Dedifferentiated amniotic fluid mesenchymal stem cell (primary cell): ENCODE results near the gene CCDC175.

Source experiments
- DNase-seq: peaks from one replicate; pipeline ENCODE4 v3.0.0-alpha.2; 2016; ENCODE audit errors: extremely low spot score

The CCDC175 gene

DNA sequence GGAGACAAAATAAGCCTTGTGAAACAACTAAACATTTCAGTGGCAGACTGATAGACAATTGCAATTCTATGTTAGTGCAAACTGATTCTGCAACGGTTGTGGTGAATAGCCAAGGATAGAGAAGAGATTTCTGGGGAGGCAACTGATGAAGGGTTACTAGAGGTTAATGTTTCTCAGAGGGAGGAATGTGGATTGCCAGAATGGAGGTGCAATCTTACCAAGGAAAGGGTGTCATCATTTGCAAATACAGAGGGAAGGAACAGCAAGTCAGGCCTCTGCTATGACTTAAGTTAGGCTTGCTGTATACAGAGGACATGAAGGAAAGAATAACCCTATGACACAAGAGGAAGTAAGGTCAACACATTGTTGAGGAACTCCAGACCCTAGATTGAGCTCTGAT is 35.8 kb downstream of the CCDC175 start:
- DNase-seq, result no peak

DNA sequence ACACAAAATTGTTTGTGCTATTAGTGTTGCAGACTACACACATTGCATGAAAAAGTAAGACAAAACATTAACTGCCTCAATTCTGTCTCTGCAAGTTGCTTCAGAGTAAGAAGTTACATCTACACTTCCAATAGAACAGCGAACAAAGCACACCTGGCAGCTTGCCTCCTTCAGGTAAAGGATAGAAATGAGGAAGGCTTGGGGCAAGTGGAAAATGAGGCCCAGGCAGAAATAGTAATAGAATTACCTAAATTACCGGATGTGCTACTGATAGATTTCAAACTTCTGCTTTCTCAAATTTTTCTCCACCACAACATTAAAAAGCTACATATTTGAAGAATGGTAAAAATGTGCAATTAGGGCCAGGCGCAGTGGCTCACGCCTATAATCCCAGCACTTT is 37.7 kb downstream of the CCDC175 start:
- no peak for DNase-seq

DNA sequence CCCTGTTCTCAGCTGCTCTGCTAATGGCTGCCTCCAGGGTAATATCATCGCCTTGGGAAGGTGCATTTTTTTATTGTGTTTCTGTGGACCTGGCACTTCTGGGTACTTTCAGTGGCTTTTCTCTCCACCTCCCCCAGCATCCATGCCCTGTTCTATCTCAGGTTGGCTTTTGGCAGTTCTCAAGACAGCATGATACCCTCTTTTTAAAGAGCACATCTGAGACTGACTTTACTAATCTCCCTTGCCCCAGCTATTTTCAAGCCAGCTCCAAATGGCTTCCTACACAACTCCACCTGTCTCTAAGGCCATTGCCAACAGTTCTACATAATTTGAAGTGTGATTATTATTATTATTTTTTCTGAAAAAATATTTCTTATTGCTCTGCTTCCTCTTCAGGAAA is 39.1 kb downstream of the CCDC175 start:
- no peak for DNase-seq

DNA sequence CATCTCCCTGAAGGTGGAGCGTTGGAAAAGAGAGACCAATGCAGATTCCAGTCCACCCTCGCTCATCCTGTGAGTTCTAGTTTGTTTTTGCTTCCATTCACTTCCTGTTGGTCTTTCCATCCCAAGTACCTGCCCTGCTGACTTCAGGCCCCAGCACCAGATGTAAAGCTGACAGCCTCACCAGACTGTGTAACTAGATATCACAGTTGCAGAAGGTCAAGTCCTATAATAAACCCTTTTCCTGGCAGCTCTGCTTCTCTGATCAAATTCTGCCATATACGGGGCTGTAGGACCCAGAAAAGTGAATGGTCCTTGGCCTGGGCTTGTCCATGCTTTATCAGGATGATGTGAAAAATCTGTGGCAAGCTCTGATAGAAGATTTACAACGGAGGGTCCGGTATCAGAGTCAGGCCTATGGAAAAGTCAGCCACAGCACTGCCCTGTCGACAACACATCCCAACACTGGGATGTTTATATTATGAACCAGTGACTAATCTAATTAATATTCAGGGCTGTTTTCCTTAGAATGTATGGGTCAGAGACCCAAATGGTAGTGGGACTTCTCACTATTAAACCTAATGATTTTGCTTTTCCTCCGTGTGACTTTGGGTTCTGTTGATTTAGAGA is 42.1 kb downstream of the CCDC175 start:
- no peak for DNase-seq

DNA sequence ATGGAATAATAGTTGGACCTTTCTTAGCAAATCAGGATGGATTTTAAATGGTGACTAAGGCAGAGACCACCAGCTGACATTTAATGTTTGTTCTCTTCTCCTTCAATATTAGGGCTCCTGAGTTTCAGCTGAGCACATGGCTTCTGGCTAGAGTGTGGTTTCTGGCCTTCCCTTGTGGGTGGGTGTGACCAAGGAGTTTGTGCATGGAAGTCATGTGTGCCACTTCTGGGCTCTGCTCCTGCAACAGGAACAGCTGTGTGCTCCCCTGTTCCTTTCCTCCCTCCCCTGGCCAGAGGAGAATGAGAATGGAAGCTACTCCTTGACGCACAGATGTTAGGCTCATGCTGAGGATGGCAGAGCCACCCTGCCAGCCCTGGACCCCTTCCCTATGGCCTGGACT is 44.2 kb downstream of the CCDC175 start:
- no peak for DNase-seq

DNA sequence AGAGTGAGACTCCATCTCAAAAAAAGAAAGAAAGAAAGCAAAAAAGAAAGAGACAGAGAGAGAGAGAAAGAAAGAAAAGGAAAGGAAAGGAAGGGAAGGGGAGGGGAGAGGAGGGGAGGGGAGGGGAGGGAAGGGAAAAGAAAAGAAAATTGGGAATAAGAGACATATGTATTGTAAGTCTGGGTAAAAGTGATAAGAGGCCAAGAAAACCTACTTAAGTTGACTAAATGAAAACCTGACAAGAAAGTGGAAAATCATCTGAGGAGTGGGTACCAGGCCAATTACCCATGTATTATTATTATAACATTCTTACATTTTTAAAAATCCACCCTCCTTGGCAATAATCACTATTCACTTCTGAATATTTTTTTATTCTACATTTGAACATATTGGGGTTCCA is 46.3 kb downstream of the CCDC175 start:
- DNase-seq, result no peak

DNA sequence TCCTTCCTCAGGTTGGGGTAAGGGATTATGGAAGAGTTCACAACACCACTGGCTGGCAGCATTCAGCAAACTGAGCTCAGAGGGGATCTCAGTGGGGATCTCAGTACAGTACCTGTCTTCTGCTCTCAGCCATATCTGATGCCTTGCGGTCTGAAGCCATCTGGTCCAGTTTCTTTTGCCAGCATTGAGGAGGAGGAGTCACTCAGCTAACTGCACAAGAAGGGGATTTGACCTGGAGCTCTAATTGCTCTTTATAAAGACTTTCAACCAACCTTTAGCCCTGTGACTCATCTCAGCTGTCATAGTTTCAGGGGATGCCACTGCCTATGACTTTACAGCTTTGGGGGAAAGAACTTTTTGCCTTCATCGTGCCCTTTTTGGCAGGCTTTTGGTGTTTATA is 47.4 kb downstream of the CCDC175 start:
- no peak for DNase-seq

DNA sequence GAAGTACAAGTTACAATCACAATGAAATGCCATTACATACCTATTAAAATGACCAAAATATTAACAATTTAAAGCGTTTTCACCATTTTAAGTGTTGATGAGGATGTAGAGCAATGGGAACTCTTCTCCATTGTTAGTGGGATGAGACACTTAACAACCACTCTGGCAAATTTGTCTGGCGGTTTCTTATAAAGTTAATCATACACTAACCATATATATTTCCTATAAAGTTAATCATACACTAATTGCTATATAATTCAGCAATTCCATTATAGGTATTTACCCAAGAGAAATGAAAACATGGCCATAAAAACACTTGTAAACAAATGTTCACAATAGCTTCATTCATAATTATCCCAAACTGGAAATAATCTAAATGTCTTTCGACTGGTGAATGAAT is 56.4 kb downstream of the CCDC175 start:
- DNase-seq, result no peak

DNA sequence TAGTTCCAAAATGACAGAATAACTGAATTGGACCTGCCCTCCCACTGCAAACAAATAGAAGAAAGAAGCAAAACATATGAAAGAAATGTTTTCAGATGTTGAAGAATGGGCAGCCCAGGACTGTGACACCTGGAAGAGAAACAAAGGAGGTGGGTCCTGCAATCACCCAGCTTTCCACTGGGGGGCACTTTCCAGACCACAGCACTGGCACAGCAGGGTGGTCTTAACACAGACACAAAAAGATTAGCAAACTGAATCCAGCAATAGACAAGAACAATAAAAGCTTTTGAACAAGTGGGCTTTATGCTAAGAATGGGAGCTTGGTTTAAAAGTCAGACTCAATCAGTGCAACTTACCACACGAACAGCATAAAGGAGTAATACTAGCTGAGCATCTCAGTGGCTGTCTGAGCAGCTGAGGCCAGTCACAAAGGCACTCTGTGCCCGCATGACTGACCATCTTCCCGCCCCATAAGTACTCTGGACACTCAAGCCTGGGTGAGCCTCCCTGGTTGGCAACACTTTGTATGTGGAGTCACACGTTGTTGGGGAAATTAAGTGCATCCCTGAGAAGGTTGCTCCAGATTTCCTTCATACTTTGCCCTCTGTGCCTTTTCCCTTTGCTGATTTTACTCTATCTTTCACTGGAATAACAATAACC is 64.6 kb downstream of the CCDC175 start:
- no peak for DNase-seq

DNA sequence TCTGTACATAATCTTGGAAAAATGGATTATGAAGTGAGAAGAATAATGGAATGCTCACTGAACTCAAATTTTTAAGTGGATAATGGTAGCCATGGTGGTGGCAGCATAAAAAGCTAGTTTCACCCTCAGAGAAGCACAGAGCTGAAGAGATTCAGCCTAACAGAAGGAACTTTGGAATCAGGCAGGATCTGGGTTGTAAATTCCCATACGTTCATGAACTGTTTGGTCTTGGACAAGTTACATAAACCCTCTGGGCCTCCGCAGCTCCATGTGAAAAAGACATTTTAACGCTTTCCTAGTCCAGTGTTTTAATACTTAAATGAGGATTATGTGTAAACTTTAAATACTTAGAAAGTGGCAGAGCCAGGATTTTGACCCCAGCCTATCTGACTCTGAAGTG is 65.6 kb downstream of the CCDC175 start:
- no peak for DNase-seq

DNA sequence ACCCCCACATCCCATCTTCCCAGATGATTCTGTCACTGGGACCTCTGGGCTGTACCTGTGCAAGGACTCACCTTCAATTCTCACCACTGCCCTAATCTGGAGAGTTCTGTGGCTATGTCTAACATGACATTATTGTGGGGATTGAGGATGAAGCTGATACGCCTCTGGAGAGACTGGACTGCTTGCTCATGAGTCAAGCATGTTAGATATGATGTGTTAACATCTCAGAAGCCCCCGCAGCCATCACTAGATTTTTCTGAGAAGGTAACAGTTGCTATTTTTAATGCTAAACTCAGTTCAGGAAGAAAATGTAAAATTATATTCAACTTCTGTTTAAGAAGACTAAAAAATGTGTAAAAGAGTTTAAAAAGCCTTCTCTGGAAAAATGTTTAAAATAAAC is 66.6 kb downstream of the CCDC175 start:
- DNase-seq, result no peak

DNA sequence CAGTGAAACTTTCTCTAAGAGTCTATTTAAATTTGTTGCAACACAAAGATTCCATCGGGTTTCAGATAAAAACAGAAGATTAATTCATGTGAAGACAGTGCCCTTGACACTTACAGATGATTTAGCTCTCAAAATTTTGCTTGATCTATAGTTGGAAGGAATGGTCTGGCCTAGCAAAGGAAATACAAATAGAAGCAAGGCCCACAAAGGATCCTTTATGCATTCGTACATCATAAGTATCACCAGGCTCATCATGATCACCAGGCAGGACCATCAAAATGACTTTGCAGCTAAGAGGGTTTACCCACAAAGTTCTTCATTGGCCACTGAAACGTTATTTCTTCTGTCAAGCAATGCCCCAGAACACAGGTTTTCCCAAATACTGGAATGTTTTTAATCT is 67.5 kb downstream of the CCDC175 start:
- DNase-seq, result no peak

DNA sequence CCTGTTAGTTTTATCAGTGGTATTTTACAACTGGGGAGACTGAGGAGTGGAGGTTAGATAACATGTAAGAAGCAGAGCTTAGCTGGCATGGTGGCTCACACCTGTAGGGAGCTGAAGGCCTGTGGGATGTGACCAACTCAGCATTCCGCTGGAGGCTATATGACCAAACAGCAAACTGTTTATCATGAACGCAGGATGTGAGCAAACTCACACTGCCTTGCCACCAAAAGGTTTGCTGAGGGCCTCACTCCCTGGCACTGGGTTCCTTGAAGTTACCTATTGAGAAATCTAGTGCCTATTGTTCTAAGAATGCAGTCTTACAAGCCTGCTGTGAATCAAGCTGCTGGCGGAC is 68.9 kb downstream of the CCDC175 start:
- DNase-seq, result no peak

DNA sequence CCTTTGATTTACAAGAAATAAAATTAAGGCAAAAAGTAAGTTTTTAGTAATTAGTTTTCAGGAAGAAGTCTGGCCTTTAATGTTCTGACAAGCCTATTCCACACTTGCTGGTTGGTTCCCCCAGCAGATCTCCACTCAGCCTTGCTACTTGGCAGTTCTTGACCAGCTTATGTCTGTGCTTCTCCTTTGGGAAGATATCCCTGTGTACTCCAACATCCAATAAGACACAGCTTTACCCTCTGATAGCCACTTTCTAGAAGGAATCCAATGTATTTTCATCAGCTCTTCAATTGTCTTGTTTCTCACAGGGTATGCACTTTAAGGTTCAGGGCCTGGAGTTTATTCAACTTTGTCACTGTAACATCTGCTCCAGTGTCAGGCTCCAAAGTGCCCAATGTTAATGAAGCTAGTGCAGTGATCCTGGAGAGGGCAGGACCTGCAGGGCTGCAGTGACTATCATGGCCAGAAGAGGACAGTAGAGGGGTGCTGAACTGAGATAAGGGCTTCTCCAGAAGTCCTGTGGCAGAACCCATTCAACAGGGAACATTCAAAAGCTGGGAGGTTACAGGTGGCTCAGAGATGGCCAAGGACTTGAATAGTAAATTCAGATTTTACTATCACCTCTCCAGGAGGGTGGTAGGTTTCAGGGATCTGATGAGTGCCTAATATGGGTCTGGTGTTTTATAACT is 69.4 kb downstream of the CCDC175 start:
- no peak for DNase-seq

DNA sequence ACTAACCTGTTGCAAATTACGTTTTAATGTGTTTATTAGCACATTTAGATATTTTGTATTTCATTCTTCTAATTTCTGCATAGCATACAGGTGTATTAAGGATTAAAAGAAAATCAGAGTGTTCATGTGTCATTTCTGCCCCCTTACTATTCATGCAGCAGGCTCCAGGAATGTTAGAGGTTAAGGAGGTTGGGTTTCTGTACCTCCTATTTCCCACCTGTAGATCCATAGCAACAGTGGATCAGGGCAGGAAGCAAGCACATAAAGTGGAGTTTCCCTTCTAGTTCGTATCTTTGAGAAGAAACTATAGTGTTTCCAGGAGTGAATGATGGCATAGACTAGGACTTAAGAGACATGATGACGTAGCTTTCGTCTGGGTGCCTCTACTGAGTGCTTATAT is 73.4 kb downstream of the CCDC175 start:
- DNase-seq, result no peak

DNA sequence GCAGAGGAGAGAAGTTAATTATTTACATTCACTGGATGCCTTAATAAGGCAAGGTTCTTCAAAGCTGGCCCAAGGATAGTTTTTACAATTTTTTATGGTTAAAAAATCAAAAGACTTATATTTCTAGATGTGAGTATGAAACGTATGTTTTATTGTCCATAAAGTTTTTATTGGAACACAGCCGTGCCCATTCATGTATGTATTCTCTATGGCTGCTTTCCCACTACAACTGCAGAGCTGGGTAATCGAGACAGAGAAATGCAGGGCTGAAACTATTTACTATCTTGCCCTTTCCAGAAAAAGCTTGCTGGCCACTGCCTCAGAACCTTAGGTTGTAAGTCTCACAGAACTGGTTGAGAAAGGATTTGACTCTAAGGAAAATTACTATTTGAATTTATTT is 75.9 kb downstream of the CCDC175 start:
- no peak for DNase-seq

DNA sequence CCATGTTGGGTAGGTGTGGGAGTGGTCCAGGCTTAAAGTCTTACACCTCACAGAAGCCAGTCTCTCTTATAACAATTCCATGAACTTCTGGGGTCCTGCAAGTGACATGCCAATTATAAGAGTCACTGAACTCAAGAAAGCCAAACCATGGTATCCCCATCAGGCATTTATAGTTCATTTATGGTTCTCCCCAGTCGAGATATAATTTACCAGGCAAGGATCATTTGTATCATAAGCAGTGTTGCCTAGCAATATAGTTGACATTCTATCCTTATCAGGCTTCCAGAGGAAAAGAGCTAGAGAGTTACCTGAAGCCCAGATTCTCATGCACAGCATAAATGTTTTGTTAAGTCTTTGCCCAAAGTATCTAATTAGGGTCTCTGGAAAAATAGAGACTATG is 84.2 kb downstream of the CCDC175 start:
- DNase-seq, result no peak

DNA sequence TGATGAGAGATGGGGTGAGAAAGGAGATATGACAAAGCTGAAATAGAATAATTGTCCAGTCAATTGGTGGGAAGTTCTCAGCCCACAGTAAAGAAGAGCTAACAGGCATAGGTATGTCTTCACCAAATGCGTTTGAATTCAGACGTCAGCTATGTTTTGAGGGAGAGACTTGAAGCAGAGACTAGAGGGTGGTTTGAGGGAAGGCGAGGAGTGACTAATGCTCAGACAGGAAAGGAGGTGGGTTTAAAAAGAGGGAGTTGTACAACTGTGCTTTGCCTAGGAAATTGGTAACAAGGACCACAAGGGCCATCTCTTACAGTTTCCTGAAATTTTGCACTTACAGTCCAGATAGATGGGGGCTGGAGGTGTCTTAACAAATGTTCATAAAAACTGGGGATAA is 85.9 kb downstream of the CCDC175 start:
- no peak for DNase-seq

DNA sequence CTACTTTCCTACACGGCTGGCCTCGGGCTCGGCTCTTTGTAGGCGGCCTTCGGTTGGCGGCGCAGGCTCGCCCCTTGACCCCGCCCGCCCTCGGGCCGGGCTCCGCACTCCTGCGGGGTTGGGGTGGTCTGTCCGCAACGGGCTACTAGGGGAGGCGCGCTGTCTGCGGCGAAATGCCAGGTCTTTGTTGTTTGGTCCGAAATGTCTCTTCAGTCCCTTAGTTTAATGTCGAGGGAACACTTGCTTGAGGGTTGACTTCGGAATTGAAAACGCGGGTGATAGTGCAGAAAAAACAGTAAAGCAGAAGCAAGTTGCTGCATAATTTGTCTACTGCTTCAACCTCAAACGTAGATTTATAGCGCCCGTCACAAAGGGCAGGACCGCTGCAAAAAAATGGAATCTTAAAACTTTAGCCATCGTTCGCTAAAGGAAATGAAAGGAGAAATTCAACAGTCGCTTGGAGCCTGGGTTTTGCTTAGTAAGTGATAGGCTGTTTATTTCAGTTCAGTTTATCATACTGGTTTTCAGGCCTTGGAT is 91.9 kb downstream of the CCDC175 start:
- peak; percentile 26 for DNase-seq

DNA sequence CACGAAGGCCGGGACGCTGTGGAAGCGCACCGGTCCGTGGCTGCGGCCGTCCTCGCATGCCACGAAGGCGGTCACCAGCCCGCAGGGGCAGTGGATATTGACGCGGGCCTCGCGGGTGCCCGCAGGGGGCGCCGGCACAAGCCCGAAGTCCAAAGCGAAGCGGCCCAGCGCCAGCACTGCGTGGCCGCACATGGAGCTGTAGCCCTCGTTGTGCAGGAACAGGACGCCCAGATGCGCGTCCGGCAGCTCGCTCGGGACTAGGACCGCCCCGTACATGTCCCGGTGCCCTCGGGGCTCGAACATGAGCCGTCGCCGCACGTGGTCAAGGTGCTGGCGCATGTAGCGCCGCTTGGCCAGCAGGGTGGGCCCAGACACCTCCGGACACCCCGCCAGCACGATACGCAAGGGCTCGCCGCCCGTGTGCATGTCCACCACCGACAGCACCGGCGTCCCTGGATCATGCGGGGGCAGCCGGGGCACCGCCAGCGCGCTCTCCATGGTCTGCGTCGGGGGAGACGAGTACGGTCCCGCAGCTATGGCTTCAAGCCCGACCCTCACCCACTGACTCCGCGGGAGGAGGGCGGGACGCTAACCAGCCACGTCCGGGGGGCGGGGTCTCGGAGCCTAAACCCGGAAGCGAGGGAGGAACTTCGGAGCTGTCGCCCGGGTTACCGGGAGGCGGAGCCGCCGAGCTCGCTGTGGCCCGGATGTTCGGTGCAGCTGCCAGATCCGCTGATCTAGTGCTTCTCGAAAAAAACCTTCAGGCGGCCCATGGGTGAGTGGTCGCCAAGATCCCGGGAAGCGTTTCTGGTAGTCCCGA is 92.6 kb downstream of the CCDC175 start, which contains the start of the genes JKAMP and L3HYPDH:
JKAMP (plus strand) TSS at position 699 of the 820 bp plus-strand sequence; CDS start at position 772, 73 bp downstream.
L3HYPDH (minus strand) TSS at position 590 of the 820 bp plus-strand sequence; CDS start at position 498, 92 bp downstream.
- DNase-seq, result peak; percentile 97

DNA sequence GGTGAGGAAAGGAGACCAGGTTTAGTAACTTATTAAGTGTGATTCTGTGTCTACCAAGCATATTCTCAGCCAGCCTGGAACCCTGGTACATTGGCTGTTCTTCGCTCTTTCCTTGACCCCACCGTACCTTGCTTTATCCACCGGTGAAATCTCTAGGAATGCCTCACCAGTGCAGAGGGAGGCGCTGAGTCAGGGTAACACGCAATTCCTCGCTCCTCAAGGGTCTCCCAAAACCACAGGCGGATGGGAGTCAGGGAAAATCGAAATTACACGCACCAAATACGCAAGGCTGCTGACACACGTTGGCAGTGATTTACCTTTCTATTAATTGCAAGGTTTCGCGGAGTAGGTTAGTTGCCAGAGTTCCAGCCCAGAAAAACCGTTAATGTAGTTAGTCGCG is 93.2 kb downstream of the CCDC175 start:
- peak; percentile 18 for DNase-seq
